GM19025 (cell line): ENCODE measurements around the gene HPCAL1.
"Not testable (repeated sequence)": the region's sequence is repeated elsewhere in the genome, so short reads cannot be mapped to it uniquely, and the experiment has no call there.

ENCODE experiments used
- ATAC-seq: cut with Tn5 transposase; IDR thresholded peaks from one replicate; pipeline ENCODE4 v1.9.1; 2021; ENCODE audit warnings: mild to moderate bottlenecking, low read depth, moderate library complexity; ENCODE audit not compliant: unreplicated experiment

Gene HPCAL1

GRCh38 chr2:10283106-10284062, 19.3 kb upstream of the HPCAL1 start:
- no peak for ATAC-seq

GRCh38 chr2:10284108-10284870, 18.4 kb upstream of the HPCAL1 start:
- ATAC-seq = no peak

GRCh38 chr2:10285191-10285555, 17.5 kb upstream of the HPCAL1 start:
- ATAC-seq = no peak

GRCh38 chr2:10285556-10286198, 17.0 kb upstream of the HPCAL1 start:
- ATAC-seq = no peak

- ATAC-seq = no peak
Observed at GRCh38 chr2:10286216-10287037, 16.3 kb upstream of the HPCAL1 start.

GRCh38 chr2:10287761-10288160, 14.9 kb upstream of the HPCAL1 start:
- ATAC-seq = no peak

- no peak for ATAC-seq
Observed at GRCh38 chr2:10288606-10289005, 14.1 kb upstream of the HPCAL1 start.

- ATAC-seq = no peak
Observed at GRCh38 chr2:10289352-10289751, 13.4 kb upstream of the HPCAL1 start.

GRCh38 chr2:10289891-10290290, 12.8 kb upstream of the HPCAL1 start:
- ATAC-seq = no peak

GRCh38 chr2:10291376-10291775, 11.3 kb upstream of the HPCAL1 start:
- not testable (repeated sequence) for ATAC-seq

GRCh38 chr2:10292033-10292432, 10.7 kb upstream of the HPCAL1 start:
- ATAC-seq = no peak

GRCh38 chr2:10293603-10294002, 9.1 kb upstream of the HPCAL1 start:
- ATAC-seq = no peak

GRCh38 chr2:10294077-10294476, 8.6 kb upstream of the HPCAL1 start:
- ATAC-seq = no peak

GRCh38 chr2:10295649-10296048, 7.1 kb upstream of the HPCAL1 start:
- ATAC-seq = not testable (repeated sequence)

- ATAC-seq = no peak
Observed at GRCh38 chr2:10296142-10296541, 6.6 kb upstream of the HPCAL1 start.

- ATAC-seq = no peak
Observed at GRCh38 chr2:10297191-10297830, 5.4 kb upstream of the HPCAL1 start.

GRCh38 chr2:10297959-10298531, 4.7 kb upstream of the HPCAL1 start:
- no peak for ATAC-seq

GRCh38 chr2:10298777-10299176, 3.9 kb upstream of the HPCAL1 start:
- not testable (repeated sequence) for ATAC-seq

- no peak for ATAC-seq
Observed at GRCh38 chr2:10300328-10300920, 2.3 kb upstream of the HPCAL1 start.
